HG02678 (cell line): Measurements from ENCODE around the gene SCNN1B.

Source experiments
- ATAC-seq: cut with Tn5 transposase; IDR thresholded peaks from one replicate; pipeline ENCODE4 v1.9.1; 2021; ENCODE audit warnings: mild to moderate bottlenecking, moderate library complexity; ENCODE audit not compliant: unreplicated experiment

Gene SCNN1B

GRCh38 chr16:23401139-23401538, 99.0 kb downstream of the SCNN1B start:
- no peak for ATAC-seq

- no peak for ATAC-seq
These were observed 100.0 kb downstream of the SCNN1B start for GRCh38 chr16:23402100-23402499.

GRCh38 chr16:23403547-23403946, 101.4 kb downstream of the SCNN1B start:
- no peak for ATAC-seq

- ATAC-seq: no peak
These were observed 103.9 kb downstream of the SCNN1B start for GRCh38 chr16:23406024-23406423.

- ATAC-seq: no peak
These were observed 104.6 kb downstream of the SCNN1B start for GRCh38 chr16:23406546-23407240.

- no peak for ATAC-seq
These were observed 105.5 kb downstream of the SCNN1B start for GRCh38 chr16:23407436-23408127.

GRCh38 chr16:23408242-23408822, 106.2 kb downstream of the SCNN1B start:
- no peak for ATAC-seq

- ATAC-seq: no peak
These were observed 106.8 kb downstream of the SCNN1B start for GRCh38 chr16:23408823-23409298.

GRCh38 chr16:23409522-23409921, 107.4 kb downstream of the SCNN1B start:
- ATAC-seq: no peak

- ATAC-seq: no peak
These were observed 108.1 kb downstream of the SCNN1B start for GRCh38 chr16:23410176-23410575.

GRCh38 chr16:23414731-23415130, 112.6 kb downstream of the SCNN1B start:
- ATAC-seq: no peak

- no peak for ATAC-seq
These were observed 114.7 kb downstream of the SCNN1B start for GRCh38 chr16:23416816-23417215.

GRCh38 chr16:23420011-23420410, 117.9 kb downstream of the SCNN1B start:
- ATAC-seq: no peak

- ATAC-seq: no peak
These were observed 121.5 kb downstream of the SCNN1B start for GRCh38 chr16:23423496-23424049.

GRCh38 chr16:23424292-23424958, 122.3 kb downstream of the SCNN1B start:
- ATAC-seq: no peak

- no peak for ATAC-seq
These were observed 126.2 kb downstream of the SCNN1B start for GRCh38 chr16:23428351-23428750.
